Activated B cell treated with CpG ODN at 0.5 μM for 24 hours (primary cell): ENCODE results near the gene RHNO1. TPM values are rescaled to one million over a fixed set of nuclear protein-coding genes. Genes with fewer than 3 reads are reported as not detected.

Experiments
- ATAC-seq: fragments of 200-7000 bp; cut with Tn5 transposase; one replicate; pipeline ENCODE4 v1.10.0; 2021; ENCODE audit warnings: low read depth, mild to moderate bottlenecking, moderate library complexity
- CTCF ChIA-PET: fragments of 350-600 bp; sonication (Branson Sonifier 250); formaldehyde crosslinking; loops from one replicate; lab custom pipeline; 2021; ENCODE audit warnings: antibody characterized with exemption; lab: Charles Lee
- POLR2A ChIA-PET: fragments of 350-600 bp; sonication (Branson Sonifier 250); formaldehyde crosslinking; loops from one replicate; lab custom pipeline; 2021; ENCODE audit warnings: antibody characterized with exemption; lab: Charles Lee
- DNase-seq: peaks from one replicate; pipeline ENCODE4 v3.0.0; 2022
- H3K27ac Mint-ChIP-seq: one replicate; pipeline ENCODE4 v1.8.0; 2020; ENCODE audit warnings: mixed read lengths
- H3K27me3 Mint-ChIP-seq: one replicate; pipeline ENCODE4 v1.8.0; 2021; ENCODE audit warnings: mixed read lengths
- H3K36me3 Mint-ChIP-seq: one replicate; pipeline ENCODE4 v1.8.0; 2021; ENCODE audit warnings: low read depth, mixed read lengths
- H3K4me1 Mint-ChIP-seq: one replicate; pipeline ENCODE4 v1.8.0; 2021; ENCODE audit warnings: mixed read lengths
- H3K4me3 Mint-ChIP-seq: one replicate; pipeline ENCODE4 v1.8.0; 2020; ENCODE audit warnings: mild to moderate bottlenecking, mixed read lengths
- H3K9me3 Mint-ChIP-seq: one replicate; pipeline ENCODE4 v1.8.0; 2020; ENCODE audit warnings: mixed read lengths
- intact Hi-C: fragments of 100-400 bp; cut with micrococcal nuclease; formaldehyde crosslinking; loops from one replicate; pipeline ENCODE4 v1.15.1; 2024
- total RNA-seq: library from RNA; stranded (reverse); gene quantifications from 2 replicates; pipeline ENCODE4 v1.2.3, GENCODE V29; 2022
- TF ChIP-seq, protein P1 (sequence below): fragments of 200-600 bp; IDR thresholded peaks from one replicate; pipeline ENCODE4 v1.8.0; 2022; ENCODE audit warnings: antibody characterized with exemption, mild to moderate bottlenecking

The RHNO1 gene
- total RNA-seq, 1 donor from 2014 or later: 12.4 TPM

- POLR2A ChIA-PET: no interaction called here
- Mint-ChIP-seq H3K27me3 (no peaks in the 10 kb centered on the region), H3K27ac (no peak overlapping the region), H3K4me3 (no peak overlapping the region), H3K4me1 (peaks cover 2% of the 10 kb centered on the region), H3K9me3 (no peaks in the 10 kb centered on the region), H3K36me3 (peaks cover 26% of the 10 kb centered on the region)
- TF ChIP-seq, protein P1, sequence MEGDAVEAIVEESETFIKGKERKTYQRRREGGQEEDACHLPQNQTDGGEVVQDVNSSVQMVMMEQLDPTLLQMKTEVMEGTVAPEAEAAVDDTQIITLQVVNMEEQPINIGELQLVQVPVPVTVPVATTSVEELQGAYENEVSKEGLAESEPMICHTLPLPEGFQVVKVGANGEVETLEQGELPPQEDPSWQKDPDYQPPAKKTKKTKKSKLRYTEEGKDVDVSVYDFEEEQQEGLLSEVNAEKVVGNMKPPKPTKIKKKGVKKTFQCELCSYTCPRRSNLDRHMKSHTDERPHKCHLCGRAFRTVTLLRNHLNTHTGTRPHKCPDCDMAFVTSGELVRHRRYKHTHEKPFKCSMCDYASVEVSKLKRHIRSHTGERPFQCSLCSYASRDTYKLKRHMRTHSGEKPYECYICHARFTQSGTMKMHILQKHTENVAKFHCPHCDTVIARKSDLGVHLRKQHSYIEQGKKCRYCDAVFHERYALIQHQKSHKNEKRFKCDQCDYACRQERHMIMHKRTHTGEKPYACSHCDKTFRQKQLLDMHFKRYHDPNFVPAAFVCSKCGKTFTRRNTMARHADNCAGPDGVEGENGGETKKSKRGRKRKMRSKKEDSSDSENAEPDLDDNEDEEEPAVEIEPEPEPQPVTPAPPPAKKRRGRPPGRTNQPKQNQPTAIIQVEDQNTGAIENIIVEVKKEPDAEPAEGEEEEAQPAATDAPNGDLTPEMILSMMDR: no peak
- ATAC-seq (no peak), DNase-seq (no peak)
- CTCF ChIA-PET: interaction anchor here (1.0 to 1.9 kb wide), 5 partner anchors 9 to 187 kb away, joined by 3 to 8 read pairs (median 3); no protein-coding TSS in a partner anchor
- intact Hi-C loops: no loop called here
These were observed 22.2 kb upstream of the RHNO1 start for GRCh38 chr12:2854669-2855453.

DNA sequence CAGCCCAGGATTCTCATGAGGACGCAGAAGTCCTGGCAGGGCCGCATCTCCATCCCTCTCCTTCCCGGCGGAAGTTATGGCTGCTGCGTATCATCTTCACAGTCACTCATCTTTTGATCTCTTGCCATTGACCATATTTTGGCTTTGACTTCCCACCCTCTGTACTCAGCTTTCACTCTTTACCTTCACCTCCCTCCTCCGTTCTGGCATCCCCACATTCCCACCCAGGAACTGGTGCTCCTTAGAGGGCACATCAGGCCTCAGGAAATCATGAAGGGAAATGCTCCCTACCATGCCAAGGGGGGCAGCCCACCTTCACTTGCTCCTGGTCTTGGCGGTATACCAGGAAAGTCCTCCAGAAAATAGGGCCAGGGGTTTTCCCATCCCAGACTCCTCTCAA, 21.5 kb upstream of the RHNO1 start:
- H3K9me3 Mint-ChIP-seq: no peaks in the 10 kb centered on the region
- intact Hi-C loops: no loop called here
- peaks cover 26% of the 10 kb centered on the region for H3K36me3 Mint-ChIP-seq
- TF ChIP-seq, protein P1: no peak
- no peaks in the 10 kb centered on the region for H3K27me3 Mint-ChIP-seq
- ATAC-seq: no peak
- no peak for DNase-seq
- no peak overlapping the region for H3K4me3 Mint-ChIP-seq
- peaks cover 2% of the 10 kb centered on the region for H3K4me1 Mint-ChIP-seq
- ChIA-PET CTCF (interaction anchor here (1.9 kb wide), 1 partner anchor 89 kb away, joined by 6 read pairs; no protein-coding TSS in a partner anchor), POLR2A (no interaction called here)
- no peak overlapping the region for H3K27ac Mint-ChIP-seq

- H3K36me3 Mint-ChIP-seq: peaks cover 25% of the 10 kb centered on the region
- H3K4me1 Mint-ChIP-seq: peaks cover 2% of the 10 kb centered on the region
- no peaks in the 10 kb centered on the region for H3K27me3 Mint-ChIP-seq
- intact Hi-C loops: no loop called here
- CTCF ChIA-PET: interaction anchor here (1.9 kb wide), 1 partner anchor 88 kb away, joined by 6 read pairs; no protein-coding TSS in a partner anchor
- no peak overlapping the region for H3K27ac Mint-ChIP-seq
- POLR2A ChIA-PET: no interaction called here
- TF ChIP-seq, protein P1: no peak
- no peaks in the 10 kb centered on the region for H3K9me3 Mint-ChIP-seq
- no peak overlapping the region for H3K4me3 Mint-ChIP-seq
- DNase-seq (no peak), ATAC-seq (no peak)
These were observed 21.0 kb upstream of the RHNO1 start for GRCh38 chr12:2856051-2856450.

GRCh38 chr12:2857021-2857431, 20.0 kb upstream of the RHNO1 start, which contains the start of gene TEX52:
TSS of gene TEX52 (minus strand) at chr12:2857039. CDS start at chr12:2857026, 13 bp downstream.
- no peak for DNase-seq
- ATAC-seq: no peak
- no peak within 1 kb of the TSS for H3K27ac Mint-ChIP-seq
- peaks cover 2% of the 10 kb centered on the region for H3K4me1 Mint-ChIP-seq
- no peak within 1 kb of the TSS for H3K4me3 Mint-ChIP-seq
- H3K36me3 Mint-ChIP-seq: peaks cover 24% of the 10 kb centered on the region
- H3K27me3 Mint-ChIP-seq: no peaks in the 10 kb centered on the region
- POLR2A ChIA-PET: no interaction called here
- H3K9me3 Mint-ChIP-seq: no peaks in the 10 kb centered on the region
- TF ChIP-seq, protein P1: no peak
- intact Hi-C loops: no loop called here
- CTCF ChIA-PET: no interaction called here

DNA sequence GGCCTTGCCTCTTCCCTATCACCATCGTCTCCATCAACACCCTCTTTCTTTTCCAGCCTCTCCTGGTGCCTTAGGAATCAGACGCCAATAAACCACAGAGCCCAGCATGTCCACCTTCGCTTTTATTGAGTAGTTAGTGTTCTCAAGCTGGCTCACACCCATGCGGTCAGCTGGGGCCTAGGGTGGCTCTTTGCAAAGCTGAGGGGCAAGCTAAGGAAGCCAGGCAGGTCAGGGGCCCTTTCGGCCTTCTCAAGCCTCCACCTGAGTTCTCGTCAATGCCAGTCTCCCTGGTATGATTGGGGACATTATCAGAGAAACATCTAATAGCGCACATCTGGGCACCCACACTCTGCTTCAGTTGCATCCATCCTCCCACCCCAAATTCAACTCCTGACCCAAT, 19.4 kb upstream of the RHNO1 start:
- no peak for ATAC-seq
- no peak overlapping the region for H3K27ac Mint-ChIP-seq
- no peaks in the 10 kb centered on the region for H3K27me3 Mint-ChIP-seq
- TF ChIP-seq, protein P1: no peak
- peaks cover 24% of the 10 kb centered on the region for H3K36me3 Mint-ChIP-seq
- ChIA-PET CTCF (no interaction called here), POLR2A (no interaction called here)
- H3K9me3 Mint-ChIP-seq: no peaks in the 10 kb centered on the region
- H3K4me3 Mint-ChIP-seq: no peak overlapping the region
- no peak for DNase-seq
- peaks cover 2% of the 10 kb centered on the region for H3K4me1 Mint-ChIP-seq
- intact Hi-C loops: no loop called here
